HFF-Myc (cell line): ENCODE measurements around the gene TENT5C.

ENCODE experiments used
- DNase-seq: peaks from one replicate; pipeline ENCODE4 v3.0.0-alpha.2; 2011; ENCODE audit warnings: low read depth; ENCODE audit errors: extremely low read depth
- H3K4me3 ChIP-seq: replicated peaks from 2 replicates; pipeline ENCODE4 v1.5.1; 2011; ENCODE audit warnings: low read depth, mild to moderate bottlenecking, control low read depth, low read length
- CTCF ChIP-seq: IDR thresholded peaks from 2 replicates; pipeline ENCODE4 v1.5.1; 2012; ENCODE audit warnings: mild to moderate bottlenecking, low read depth, low read length, control low read depth; ENCODE audit errors: missing control alignments

TENT5C gene

GRCh38 chr1:117572546-117572945 is 33.3 kb upstream of the TENT5C start:
- H3K4me3 ChIP-seq = no peak overlapping the region
- TF ChIP-seq CTCF = no peak
- DNase-seq = no peak

GRCh38 chr1:117573386-117574023 is 32.3 kb upstream of the TENT5C start:
- DNase-seq = no peak
- no peak for TF ChIP-seq CTCF
- H3K4me3 ChIP-seq = no peak overlapping the region

DNA sequence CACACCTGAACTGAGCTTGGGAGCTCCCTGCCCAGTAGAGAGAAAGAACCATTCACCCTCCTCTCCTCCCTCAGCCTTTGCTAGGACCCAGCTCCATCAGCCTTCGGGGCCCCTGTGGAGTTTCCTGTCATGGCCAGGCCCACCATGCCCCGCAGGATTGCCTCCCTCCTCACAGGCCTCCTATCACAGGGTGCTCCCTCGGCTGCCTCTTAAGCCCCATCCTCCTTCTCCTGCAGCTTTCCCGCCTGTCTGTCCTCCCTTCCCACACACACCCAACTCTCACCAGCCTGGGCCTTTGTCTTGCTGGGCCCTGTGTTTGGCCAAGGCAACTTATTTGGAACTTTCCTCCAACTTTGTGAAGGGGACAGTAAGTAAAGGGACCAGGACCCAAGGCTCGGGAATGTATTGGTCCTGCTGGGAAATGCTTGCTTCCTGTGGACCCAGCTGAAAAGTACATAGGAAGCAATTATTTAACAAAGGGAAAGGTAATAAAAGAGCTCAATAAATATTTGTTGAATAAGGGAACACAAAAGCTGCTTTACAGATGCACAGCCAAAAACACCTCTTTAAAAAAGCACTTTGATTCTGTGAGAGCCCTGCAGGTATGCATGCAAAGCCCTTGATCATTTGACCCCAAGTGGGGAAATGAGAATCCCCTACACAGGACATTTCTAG is 31.6 kb upstream of the TENT5C start:
- no peak overlapping the region for H3K4me3 ChIP-seq
- TF ChIP-seq CTCF = no peak
- DNase-seq = no peak

DNA sequence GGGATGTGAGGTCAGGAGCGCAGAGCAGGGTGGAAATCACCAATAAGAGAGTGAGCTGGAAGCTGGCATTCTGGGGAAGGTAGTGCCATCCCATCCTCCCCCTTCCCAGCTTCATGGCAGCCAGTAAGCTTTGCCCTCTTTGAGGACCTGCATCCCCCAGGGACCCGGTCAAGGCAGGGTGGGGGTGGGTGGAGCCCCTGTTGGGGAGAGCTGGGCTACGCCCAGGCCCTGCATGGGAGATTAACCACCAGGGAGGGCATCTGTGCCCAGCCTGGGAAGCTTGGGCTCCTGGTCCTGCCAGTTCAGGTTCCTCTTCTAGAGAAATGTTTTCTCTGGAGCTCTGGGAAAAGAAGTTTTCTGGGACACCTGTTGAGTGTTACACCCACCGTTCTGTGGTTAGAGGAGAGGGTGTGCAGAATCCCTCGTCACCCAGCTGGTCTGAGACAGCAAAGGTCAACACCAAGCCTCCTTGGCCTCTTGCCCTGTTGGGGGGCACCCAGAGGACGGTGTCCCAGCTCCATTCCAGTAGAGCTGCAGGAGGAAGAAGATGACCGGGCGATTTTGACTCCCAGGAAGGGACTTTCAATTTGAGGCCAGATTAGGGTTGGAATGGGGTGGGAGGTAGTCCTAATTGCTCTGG is 30.1 kb upstream of the TENT5C start:
- no peak for DNase-seq
- no peak overlapping the region for H3K4me3 ChIP-seq
- TF ChIP-seq CTCF = no peak

GRCh38 chr1:117576236-117576635 is 29.6 kb upstream of the TENT5C start:
- DNase-seq = no peak
- no peak for TF ChIP-seq CTCF

GRCh38 chr1:117577191-117577885 is 28.5 kb upstream of the TENT5C start:
- DNase-seq = no peak
- H3K4me3 ChIP-seq = no peak overlapping the region
- no peak for TF ChIP-seq CTCF

More at GRCh38 chr1:117576236-117576635, 29.6 kb upstream of the TENT5C start:
- H3K4me3 ChIP-seq = no peak overlapping the region
